Keratinocyte (primary cell): ENCODE measurements around the gene OPHN1.

Experiments
- EZH2 ChIP-seq: IDR thresholded peaks from one replicate; pipeline ENCODE4 v1.6.1; 2012; ENCODE audit warnings: inconsistent platforms, mild to moderate bottlenecking, low read length, moderate library complexity
- TF ChIP-seq, protein P1 (sequence below), 3 experiments: IDR thresholded peaks in 1 of 3; conservative IDR thresholded peaks in 1 of 3; optimal IDR thresholded peaks in 1 of 3; 2 replicates in 2 of 3; 3 replicates in 1 of 3; pipeline versions ENCODE3 to v1.5.1; 2011; ENCODE audit warnings: low read length in 3 of 3, mild to moderate bottlenecking in 3 of 3, moderate library complexity in 2 of 3, control low read depth in 1 of 3, inconsistent platforms in 1 of 3; ENCODE audit not compliant: insufficient read depth in 2 of 3; ENCODE audit errors: extremely low read depth in 1 of 3

DNA sequence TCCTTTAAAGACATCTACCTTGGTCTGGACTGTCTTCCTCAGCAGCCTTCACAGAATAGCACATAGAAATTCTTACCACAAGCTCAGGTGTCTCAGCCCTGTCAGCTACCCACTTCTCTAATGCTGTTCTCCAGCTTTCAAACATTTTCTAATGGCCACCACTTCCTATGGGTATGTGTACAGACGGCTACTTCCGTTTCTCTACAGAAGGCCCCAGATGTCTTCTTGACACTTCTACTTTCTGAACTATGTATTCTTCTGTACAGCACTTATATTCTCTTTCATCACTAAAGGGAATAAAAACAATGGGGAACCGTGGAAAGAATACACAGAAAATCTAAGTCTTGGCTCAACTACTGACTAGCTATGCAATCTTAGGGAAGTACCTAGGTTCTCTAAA is 13.3 kb downstream of the OPHN1 start:
- no peak for TF ChIP-seq EZH2
- TF ChIP-seq, protein P1, sequence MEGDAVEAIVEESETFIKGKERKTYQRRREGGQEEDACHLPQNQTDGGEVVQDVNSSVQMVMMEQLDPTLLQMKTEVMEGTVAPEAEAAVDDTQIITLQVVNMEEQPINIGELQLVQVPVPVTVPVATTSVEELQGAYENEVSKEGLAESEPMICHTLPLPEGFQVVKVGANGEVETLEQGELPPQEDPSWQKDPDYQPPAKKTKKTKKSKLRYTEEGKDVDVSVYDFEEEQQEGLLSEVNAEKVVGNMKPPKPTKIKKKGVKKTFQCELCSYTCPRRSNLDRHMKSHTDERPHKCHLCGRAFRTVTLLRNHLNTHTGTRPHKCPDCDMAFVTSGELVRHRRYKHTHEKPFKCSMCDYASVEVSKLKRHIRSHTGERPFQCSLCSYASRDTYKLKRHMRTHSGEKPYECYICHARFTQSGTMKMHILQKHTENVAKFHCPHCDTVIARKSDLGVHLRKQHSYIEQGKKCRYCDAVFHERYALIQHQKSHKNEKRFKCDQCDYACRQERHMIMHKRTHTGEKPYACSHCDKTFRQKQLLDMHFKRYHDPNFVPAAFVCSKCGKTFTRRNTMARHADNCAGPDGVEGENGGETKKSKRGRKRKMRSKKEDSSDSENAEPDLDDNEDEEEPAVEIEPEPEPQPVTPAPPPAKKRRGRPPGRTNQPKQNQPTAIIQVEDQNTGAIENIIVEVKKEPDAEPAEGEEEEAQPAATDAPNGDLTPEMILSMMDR (optimal IDR thresholded peaks at IDR 0.05 in 1 of 3, IDR thresholded peaks at IDR 0.05 in 1 of 3, conservative IDR thresholded peaks at IDR 0.05 in 1 of 3; ENCODE audit: extremely low read depth in 1 of 3, insufficient read depth in 2 of 3, low read length in 3 of 3): no peak
